ENCODE data around the gene TP53INP2.
"Not testable (repeated sequence)": the region's sequence is repeated elsewhere in the genome, so short reads cannot be mapped to it uniquely, and the experiment has no call there.

The TP53INP2 gene

DNA sequence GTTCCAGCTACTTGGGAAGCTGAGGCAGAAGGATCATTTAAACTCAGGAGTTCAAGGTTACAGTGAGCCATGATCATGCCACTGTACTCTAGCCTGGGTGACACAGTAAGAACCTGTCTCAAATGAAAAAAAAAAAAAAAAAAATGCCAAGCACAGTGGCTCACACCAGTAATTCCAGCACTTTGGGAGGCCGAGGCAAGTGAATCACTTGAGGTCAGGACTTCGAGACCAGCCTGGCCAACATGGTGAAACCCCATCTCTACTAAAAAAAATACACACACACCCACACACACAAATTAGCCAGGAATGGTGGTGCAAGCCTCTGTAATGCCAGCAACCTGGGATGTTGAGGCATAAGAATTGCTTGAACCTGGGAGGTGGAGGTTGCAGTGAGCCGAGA lies 18.4 kb downstream of the TP53INP2 start:
- not testable (repeated sequence) for DNase-seq (ENCODE audit: low read depth)

DNA sequence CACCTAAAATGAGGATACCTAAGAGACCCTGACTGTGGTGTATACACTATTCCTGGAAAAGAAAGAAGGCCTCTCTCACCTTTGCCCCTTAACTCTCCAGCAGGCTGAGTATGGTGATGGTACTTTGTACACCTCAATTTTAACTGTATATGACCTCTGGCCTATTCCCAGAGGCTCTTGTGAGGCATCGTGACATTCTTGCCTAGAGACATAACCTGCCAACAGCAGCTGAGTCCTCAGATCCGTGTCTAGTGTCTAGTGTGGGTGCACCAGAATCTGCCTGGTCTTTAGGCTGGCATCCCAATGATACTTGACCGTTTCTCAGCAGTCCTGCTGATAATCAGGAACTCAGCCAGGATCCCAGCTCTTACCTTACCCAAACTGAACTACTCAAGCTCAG lies 20.0 kb downstream of the TP53INP2 start:
- no peak for DNase-seq (ENCODE audit: low read depth)

DNA sequence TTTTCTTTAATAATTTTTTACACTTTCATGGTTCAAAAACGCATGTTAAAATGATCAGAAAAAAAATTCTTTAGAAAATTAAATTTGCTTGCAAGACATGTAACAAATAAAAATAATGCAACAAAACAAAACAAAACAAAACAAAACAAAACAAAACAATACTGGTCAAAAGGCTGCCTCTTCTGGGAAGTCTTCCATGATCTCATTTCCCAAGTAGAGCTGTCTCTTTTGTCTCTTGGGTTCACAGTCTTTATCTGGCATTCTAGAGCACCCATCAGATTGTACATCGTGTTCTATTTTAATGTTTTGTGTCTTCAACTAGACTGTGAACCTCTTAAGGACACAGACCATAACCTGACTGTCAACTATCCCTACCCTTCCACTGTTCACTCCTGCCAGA lies 25.3 kb downstream of the TP53INP2 start:
- DNase-seq (ENCODE audit: low read depth) = no peak

- no peak for DNase-seq (ENCODE audit: low read depth)
Measured at GRCh38 chr20:34732523-34732922, 28.4 kb downstream of the TP53INP2 start.

DNA sequence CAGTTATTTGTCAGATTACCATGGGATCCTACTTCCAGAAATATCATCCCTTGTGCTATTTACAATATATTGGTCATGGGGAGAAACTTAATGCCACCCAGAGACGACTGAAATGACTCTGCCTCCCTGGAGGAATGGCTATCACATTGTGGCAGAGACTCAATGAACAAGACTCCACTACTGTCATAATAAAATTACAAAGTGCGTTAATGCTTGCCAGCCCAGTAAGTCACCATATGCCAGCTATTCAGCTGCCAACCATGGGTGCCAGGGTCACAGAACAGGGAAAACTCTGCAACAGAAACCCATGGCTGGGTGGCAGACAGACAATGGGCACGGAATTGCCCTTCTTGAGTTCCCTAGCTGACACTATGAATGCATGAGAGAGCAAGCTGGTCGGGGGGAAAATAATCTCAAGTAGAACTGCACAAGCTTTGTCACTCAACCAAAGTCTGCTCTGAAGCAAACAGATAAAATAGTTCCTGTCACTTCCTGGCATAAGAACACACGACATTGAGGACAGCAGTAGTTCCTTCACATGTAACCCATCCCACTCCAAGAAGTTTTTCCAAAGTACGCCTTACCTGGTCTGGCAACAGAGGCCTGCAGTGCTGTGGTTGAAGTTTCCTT lies 32.1 kb downstream of the TP53INP2 start:
- no peak for DNase-seq (ENCODE audit: low read depth)

- no peak for DNase-seq (ENCODE audit: low read depth)
Measured at GRCh38 chr20:34743039-34743438, 38.9 kb downstream of the TP53INP2 start.

GRCh38 chr20:34744340-34744739 lies 40.2 kb downstream of the TP53INP2 start:
- no peak for DNase-seq (ENCODE audit: low read depth)

GRCh38 chr20:34744847-34745246 lies 40.7 kb downstream of the TP53INP2 start:
- DNase-seq (ENCODE audit: low read depth) = no peak

- no peak for DNase-seq (ENCODE audit: low read depth)
Measured at GRCh38 chr20:34746674-34747073, 42.5 kb downstream of the TP53INP2 start.

DNA sequence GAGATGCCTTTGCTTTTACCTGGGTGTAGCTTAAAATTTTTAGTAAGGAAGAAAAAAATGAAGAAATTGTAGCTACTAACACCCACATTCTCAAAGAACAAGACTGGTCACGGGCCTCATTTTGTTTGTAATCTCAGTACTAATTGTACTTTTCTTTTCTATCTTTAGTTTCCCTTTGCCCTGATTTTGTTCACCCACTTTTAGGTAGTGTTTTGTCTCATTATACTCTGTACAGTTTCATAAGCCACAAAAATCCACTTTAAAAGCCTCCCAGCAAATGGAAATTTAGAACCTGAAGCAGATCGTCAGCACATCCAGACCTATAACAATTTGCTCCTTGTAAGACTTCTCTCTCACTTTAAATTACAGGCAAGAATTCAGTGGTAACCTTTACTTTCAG lies 43.3 kb downstream of the TP53INP2 start:
- no peak for DNase-seq (ENCODE audit: low read depth)

- no peak for DNase-seq (ENCODE audit: low read depth)
Measured at GRCh38 chr20:34748709-34749108, 44.6 kb downstream of the TP53INP2 start.

DNA sequence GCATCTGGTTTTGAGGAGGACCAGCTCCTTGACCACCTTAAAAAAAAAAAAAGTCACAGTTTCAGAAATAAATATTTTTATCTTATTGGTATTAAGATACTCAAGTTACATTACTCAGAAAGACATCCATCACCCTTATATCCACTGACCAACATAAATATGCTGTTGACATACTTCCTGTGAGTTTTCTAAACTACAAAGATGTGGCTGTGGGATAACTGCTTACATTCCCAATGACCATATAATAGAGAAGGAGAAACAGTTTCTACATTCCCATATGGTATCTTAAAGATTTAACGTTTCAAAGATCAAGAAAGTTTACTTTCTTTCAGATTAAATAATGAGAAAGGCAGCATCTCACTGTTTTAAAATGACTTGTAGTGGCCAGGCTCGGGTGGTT lies 46.3 kb downstream of the TP53INP2 start:
- DNase-seq (ENCODE audit: low read depth) = no peak

GRCh38 chr20:34751453-34751852 lies 47.3 kb downstream of the TP53INP2 start:
- no peak for DNase-seq (ENCODE audit: low read depth)

- no peak for DNase-seq (ENCODE audit: low read depth)
Measured at GRCh38 chr20:34753706-34754461, 49.7 kb downstream of the TP53INP2 start.

- DNase-seq (ENCODE audit: low read depth) = no peak
Measured at GRCh38 chr20:34754611-34755010, 50.5 kb downstream of the TP53INP2 start.

DNA sequence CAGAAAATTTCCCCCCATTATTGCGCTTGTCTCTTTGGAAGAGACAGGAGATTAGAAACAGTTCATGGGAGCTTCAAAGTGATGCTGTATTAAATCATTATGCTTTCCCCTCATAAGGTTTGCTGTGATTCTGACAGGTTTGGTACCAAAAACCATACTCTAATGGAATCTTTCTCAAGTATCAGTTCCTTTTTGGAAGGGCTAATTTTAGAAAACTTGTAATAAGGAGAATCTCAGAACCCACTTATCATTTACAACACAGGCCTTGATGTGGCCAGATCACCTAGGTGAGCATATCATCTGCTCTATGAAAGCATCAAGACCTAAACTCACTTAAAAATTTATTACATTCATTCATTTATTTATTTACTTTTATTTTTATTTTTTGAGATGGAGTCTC lies 51.2 kb downstream of the TP53INP2 start:
- no peak for DNase-seq (ENCODE audit: low read depth)

- DNase-seq (ENCODE audit: low read depth) = no peak
Measured at GRCh38 chr20:34762031-34762555, 57.9 kb downstream of the TP53INP2 start.
